HG02938 (cell line): ENCODE data around the gene KCND3.

Experiments used
- ATAC-seq: cut with Tn5 transposase; IDR thresholded peaks from one replicate; pipeline ENCODE4 v1.9.1; 2021; ENCODE audit warnings: mild to moderate bottlenecking, moderate library complexity; ENCODE audit not compliant: unreplicated experiment

Gene KCND3

DNA sequence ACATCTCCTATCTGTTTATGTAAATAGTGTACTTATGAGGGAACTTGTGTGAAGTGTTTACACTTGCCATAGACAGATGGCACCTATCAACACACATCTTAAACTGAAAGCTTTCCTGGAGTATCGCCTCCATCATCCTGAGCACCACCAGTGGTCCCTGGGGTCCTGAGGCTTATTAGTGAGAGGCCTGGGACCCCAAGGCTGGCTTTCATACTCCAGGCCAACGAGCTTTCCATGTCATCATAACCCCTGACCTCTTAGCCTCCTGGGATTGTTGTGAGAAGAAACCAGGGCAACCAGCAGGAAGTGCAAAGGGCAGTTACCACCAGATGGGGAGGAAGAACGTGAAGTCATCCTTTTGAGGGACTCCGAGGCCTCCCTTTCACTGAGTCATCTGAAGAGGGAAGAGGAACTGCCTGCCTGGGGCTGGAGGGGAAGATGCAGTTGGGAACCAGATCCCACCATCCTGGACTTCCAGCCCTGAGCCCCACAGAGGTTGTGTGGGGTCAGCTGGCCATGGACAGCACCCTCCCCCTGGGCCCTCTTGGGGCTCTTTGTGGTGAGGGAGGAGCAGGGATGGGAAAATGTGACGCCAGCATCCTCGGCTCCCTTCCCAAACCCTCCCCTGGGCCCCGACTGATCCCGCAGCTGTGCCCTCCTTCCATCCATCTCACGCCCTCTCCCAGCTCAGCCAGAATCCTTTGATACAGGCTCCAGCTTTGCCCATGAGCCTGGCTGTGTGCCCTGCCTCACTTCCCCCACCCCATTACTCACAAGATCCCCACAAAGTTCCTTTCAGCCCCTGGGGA lies 256.1 kb downstream of the KCND3 start:
- no peak for ATAC-seq

- ATAC-seq = no peak
These were observed 256.8 kb downstream of the KCND3 start for GRCh38 chr1:111732718-111733117.

- no peak for ATAC-seq
These were observed 257.5 kb downstream of the KCND3 start for GRCh38 chr1:111731956-111732355.

DNA sequence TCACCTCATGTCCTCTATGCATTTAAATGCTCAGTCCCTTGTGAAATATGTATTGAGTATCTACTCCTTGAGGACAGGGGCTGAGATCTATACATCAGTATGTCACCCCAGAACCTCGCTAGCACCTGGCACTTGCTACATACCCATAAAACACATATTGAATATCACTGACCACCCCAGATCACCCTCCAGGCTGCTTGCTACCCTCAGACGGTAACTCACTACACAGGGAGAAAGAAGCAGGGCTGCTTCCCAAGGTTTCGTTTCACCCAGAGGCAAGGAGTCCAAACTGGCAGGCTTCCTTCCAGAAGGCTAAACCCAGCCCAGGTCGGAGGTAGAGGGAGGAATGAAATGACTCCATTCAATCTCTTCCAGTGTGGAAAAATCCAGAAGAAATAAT lies 258.8 kb downstream of the KCND3 start:
- ATAC-seq = no peak

- no peak for ATAC-seq
These were observed 259.4 kb downstream of the KCND3 start for GRCh38 chr1:111729946-111730681.

DNA sequence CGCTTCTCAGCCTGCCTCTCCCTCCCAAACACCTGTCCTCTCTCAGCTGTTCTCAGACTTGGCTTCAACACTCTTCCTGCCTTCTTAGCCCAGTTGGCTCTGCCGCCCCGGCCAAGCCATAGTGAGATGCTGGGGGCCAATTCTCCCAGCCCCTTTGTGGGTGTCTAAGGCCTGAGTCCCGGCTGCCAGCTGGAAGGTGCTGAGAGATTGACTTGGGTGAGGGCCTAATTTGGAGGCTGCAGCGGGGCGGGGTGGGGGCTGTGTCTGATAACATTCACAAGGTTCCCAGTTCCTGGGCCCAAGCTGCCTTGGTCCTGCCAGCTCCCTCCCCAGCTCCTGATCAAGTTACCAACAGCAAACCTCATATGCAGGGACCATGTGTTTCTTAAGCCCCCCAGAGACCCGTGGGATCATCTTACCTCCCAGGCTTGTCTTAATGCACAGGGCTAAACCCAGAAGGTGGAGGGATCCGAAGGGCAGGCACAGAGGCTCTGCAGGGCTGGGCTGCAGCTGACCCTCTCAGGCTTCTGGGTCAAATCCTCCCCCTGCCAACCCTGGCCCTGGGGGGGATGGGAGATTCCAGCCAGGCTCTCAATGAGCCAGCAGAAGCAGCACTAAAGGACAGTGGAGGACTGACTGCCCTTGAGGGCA lies 260.1 kb downstream of the KCND3 start:
- no peak for ATAC-seq

GRCh38 chr1:111727056-111727455 lies 262.4 kb downstream of the KCND3 start:
- no peak for ATAC-seq

DNA sequence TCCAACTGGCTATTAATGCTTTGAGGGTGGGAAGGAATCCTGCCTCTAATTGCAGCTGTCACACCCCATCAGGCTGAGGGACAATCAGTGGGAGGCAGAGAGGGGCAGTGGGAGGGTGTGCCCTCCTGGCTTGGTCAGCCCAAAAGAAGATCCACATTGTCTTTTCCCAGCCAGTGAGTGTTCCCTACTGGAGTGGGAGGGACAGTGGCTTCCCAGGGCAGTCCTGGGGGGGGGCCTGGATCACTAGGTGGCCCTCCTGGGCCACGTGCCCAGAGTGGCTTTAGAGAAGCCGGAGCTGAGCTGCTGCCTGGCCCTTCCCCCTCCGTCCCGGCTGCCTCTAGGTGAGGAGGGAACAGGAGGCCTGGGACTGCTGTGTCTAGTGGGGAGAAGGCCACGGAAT lies 264.3 kb downstream of the KCND3 start:
- no peak for ATAC-seq

DNA sequence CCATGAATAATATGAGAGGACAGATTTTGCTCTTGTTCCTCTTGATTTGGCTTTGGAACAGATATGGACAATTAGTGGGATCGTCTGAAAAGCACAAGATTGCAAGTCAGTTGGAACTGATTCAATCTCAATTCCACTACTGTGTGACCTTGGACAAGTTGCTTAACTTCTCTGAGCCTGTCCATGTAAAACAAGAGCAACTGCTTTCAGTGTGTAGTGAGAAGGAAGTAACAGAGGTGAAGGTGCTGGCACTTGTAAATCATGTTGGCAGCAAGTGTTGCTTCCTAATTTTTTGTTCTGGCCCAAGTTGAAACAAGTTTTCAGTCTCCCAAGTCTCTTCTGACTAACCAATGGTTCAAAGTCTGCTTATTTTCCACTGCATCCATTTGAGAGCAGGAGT lies 265.6 kb downstream of the KCND3 start:
- no peak for ATAC-seq

DNA sequence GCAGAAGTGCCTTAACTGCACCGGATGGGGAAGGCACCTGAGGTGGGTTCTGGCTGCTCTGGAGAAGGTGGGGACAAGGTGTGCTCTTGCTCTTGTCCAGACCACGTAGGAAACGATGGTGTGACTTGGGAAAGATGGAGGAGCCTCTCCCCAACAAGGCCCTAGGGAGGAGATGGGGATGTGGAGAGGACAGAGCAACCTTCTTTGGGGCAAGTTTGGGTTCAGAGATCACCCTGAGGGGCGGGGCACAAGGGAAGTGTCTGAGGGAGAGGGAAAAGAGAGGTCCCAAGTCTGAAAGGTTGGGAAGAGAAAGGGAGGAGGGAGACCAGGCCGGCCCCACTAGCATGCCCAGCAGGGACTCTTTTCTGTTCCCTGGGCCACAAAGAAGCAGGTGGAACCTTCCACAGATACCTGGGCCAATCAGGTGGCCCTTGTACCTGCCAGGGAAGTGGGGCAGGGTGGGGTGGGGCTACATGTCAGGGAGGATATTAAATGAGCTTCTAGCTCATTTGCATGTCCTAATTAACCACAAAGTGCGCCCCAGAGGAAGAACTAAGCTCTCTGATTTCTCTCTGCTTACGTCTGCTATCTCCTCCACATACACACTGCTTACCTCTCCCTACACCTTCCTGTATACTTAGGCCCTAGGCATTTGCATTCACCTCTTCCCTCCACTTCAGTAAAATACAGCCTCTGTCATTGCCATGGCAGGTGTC lies 266.2 kb downstream of the KCND3 start:
- ATAC-seq = no peak

- no peak for ATAC-seq
These were observed 268.3 kb downstream of the KCND3 start for GRCh38 chr1:111720977-111721786.
